ENCODE results near the gene RNF126.

RNF126 gene

DNA sequence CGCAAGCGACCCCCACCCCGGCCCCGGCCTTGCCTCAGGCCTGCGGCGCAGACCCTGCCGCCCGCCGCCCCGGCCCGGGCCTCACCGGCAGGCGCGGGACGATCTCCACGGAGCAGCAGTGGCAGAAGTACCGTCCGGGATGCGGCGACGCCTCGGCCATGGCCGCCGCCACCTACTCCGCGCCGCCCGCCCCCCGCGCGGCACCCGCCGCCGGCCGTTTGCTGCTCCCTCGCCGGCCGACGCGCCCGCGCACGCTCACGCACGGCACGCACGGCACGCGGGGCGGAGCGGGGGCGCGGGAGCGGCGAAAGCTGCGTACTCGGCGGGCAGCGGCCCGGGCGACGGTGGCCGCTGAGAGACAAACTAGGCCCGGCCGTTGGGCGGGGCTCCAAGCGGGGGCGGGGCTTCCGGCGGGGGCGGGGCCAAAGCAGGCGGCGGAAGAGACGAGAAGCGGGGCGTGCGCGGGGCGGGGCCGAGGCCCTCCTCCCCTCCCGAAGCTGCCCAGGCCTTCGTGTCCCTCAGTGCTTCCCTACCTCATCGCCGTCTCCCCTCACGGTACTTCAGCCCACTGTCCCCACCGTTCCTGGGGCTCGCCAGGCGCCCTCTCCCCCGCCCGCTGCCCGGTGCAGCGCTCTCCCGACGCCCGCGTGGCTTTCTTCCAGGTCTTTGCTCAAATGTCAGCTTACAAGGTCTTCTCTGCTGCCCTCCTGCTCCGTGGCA, at the start of gene RNF126:
Gene RNF126 (minus strand): TSS at position 253 of the 720 bp plus-strand sequence. CDS start 93 bp downstream, at position 160.
- TF ChIP-seq TCF12 (IDR thresholded peaks at IDR 0.05; ENCODE audit: low read depth) (no peak; the same call in 1 of the 2 replicates), EGR1 (IDR thresholded peaks at IDR 0.05) (peak; percentile 57; the same call in 1 of the 2 replicates), YY1 (IDR thresholded peaks at IDR 0.05; ENCODE audit: low read depth) (peak; percentile 59; the same call in 1 of the 2 replicates), TAF1 (IDR thresholded peaks at IDR 0.05; ENCODE audit: low read depth) (no peak; the same call in none of the 2 replicates), EP300 (IDR thresholded peaks at IDR 0.05; ENCODE audit: borderline replicate concordance) (no peak)
- TF ChIP-seq, protein P1, sequence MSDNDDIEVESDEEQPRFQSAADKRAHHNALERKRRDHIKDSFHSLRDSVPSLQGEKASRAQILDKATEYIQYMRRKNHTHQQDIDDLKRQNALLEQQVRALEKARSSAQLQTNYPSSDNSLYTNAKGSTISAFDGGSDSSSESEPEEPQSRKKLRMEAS (IDR thresholded peaks at IDR 0.05), result peak; percentile 37

- no peak for TF ChIP-seq CREB1 (IDR thresholded peaks at IDR 0.05; ENCODE audit: low read depth)
- no peak for TF ChIP-seq RAD21 (IDR thresholded peaks at IDR 0.05; ENCODE audit: low read depth)
- TF ChIP-seq NFIC (IDR thresholded peaks at IDR 0.05), result no peak
- no peak for TF ChIP-seq CEBPB (IDR thresholded peaks at IDR 0.05)
- TF ChIP-seq, protein P1 (IDR thresholded peaks at IDR 0.05), result no peak
Observed at GRCh38 chr19:711254-711653, 48.2 kb upstream of the RNF126 start.

DNA sequence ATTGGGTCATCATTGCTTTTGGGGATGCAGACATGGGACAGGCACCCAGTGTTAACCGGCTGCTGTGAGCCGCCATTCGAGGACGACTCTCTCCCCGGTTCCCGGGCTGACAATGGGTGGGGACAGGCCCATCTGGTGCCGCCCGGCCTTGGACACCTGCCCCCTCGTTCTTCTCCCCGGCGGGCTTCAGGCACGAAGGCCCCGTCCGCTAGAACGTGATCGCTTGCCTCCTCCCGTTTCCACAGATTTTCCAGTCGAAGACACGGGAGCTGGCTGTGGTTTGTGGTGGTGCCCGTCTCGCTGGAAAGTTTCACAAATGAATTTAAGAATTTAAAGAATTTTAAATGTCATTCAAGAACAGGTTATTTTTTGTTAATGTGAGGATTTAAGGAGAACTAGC, 47.8 kb upstream of the RNF126 start:
- TF ChIP-seq TEAD4 (IDR thresholded peaks at IDR 0.05) (no peak), TCF12 (IDR thresholded peaks at IDR 0.05; ENCODE audit: low read depth) (no peak), CREB1 (IDR thresholded peaks at IDR 0.05; ENCODE audit: low read depth) (no peak), USF1 (IDR thresholded peaks at IDR 0.05) (no peak), ZBTB7A (IDR thresholded peaks at IDR 0.05; ENCODE audit: low read depth) (no peak), TAF1 (IDR thresholded peaks at IDR 0.05; ENCODE audit: low read depth) (no peak), YY1 (IDR thresholded peaks at IDR 0.05; ENCODE audit: low read depth) (no peak), EP300 (IDR thresholded peaks at IDR 0.05; ENCODE audit: borderline replicate concordance) (no peak), FOXM1 (IDR thresholded peaks at IDR 0.05; ENCODE audit: borderline replicate concordance, low read depth) (no peak), EGR1 (IDR thresholded peaks at IDR 0.05) (no peak), CEBPB (IDR thresholded peaks at IDR 0.05) (no peak), RAD21 (IDR thresholded peaks at IDR 0.05; ENCODE audit: low read depth) (no peak), NFIC (IDR thresholded peaks at IDR 0.05) (no peak)
- TF ChIP-seq, protein P2, sequence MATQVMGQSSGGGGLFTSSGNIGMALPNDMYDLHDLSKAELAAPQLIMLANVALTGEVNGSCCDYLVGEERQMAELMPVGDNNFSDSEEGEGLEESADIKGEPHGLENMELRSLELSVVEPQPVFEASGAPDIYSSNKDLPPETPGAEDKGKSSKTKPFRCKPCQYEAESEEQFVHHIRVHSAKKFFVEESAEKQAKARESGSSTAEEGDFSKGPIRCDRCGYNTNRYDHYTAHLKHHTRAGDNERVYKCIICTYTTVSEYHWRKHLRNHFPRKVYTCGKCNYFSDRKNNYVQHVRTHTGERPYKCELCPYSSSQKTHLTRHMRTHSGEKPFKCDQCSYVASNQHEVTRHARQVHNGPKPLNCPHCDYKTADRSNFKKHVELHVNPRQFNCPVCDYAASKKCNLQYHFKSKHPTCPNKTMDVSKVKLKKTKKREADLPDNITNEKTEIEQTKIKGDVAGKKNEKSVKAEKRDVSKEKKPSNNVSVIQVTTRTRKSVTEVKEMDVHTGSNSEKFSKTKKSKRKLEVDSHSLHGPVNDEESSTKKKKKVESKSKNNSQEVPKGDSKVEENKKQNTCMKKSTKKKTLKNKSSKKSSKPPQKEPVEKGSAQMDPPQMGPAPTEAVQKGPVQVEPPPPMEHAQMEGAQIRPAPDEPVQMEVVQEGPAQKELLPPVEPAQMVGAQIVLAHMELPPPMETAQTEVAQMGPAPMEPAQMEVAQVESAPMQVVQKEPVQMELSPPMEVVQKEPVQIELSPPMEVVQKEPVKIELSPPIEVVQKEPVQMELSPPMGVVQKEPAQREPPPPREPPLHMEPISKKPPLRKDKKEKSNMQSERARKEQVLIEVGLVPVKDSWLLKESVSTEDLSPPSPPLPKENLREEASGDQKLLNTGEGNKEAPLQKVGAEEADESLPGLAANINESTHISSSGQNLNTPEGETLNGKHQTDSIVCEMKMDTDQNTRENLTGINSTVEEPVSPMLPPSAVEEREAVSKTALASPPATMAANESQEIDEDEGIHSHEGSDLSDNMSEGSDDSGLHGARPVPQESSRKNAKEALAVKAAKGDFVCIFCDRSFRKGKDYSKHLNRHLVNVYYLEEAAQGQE (IDR thresholded peaks at IDR 0.05; ENCODE audit: low read depth), result no peak
- TF ChIP-seq, protein P1 (IDR thresholded peaks at IDR 0.05), result no peak

- TF ChIP-seq FOXM1 (IDR thresholded peaks at IDR 0.05; ENCODE audit: borderline replicate concordance, low read depth) (no peak), EGR1 (IDR thresholded peaks at IDR 0.05) (no peak), USF1 (IDR thresholded peaks at IDR 0.05) (no peak), TCF12 (IDR thresholded peaks at IDR 0.05; ENCODE audit: low read depth) (no peak), TEAD4 (IDR thresholded peaks at IDR 0.05) (no peak), NFIC (IDR thresholded peaks at IDR 0.05) (no peak), CEBPB (IDR thresholded peaks at IDR 0.05) (no peak)
- TF ChIP-seq, protein P1 (IDR thresholded peaks at IDR 0.05), result no peak
Observed at GRCh38 chr19:709965-710571, 47.1 kb upstream of the RNF126 start.

GRCh38 chr19:709196-709964, 46.4 kb upstream of the RNF126 start:
- TF ChIP-seq ZBTB7A (IDR thresholded peaks at IDR 0.05; ENCODE audit: low read depth), result peak; percentile 69; the same call in 1 of the 2 replicates
- no peak for TF ChIP-seq CREB1 (IDR thresholded peaks at IDR 0.05; ENCODE audit: low read depth)

DNA sequence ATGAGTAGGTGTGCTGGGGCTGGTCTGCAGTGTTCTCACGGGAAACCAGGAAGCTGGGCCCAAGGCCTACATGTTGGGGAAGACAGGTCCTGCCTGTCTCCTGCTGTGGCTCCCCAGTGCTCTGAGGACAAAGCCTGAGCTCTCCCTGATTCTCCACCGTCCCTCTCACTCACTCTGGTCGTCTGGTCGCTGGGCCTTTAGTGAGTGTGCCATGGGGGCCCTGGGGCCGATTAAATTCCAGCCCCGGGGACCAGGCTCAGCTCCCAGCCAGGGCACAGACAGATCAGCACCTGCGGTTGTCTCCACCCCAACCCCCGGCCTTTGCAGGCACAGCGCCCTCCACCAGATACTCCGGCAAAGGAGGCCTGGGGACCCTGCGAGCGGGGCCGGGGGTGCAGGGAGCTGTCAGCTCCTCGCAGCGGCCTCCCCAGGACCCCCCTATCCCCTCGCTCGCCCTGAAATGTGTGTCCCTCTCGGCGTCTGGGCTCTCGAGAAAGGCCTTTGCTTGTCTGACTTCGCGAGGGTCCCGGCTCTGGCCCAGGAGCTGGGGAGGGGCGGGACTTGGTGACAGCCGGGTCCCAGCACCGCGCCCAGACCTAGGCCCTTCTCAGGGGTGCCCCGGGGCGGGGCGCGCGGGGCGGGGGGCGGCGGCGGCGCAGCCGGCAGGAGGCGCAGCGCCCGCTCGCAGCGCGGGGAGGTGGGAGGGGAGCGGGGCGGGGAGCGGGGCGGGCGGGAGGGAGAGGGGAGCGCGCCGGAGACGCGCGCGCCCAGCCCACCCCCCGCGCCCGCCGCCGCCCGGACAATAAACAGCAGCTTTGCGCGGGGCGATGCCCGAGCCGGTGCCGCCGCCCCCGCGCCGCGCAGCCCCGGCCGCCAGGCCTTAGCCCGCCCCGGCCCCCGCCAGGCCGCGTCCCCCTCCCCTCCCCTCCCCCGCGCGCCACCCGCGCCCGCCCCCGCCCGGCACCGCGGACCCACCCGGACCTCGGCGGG, 45.4 kb upstream of the RNF126 start, which contains the start of gene PALM:
Gene PALM (plus strand): TSS at position 782 of the 990 bp plus-strand sequence. CDS start 212 bp downstream, outside the sequence.
- TF ChIP-seq ZBTB7A (IDR thresholded peaks at IDR 0.05; ENCODE audit: low read depth) (peak; percentile 91), CEBPB (IDR thresholded peaks at IDR 0.05) (no peak), NFIC (IDR thresholded peaks at IDR 0.05) (no peak)

Measured in Ishikawa (cell line).